ENCODE data around the gene TRIM25. TPM values are rescaled to one million over a fixed set of nuclear protein-coding genes. Genes with fewer than 3 reads are reported as not detected.

TRIM25 gene
- total and polyA plus RNA-seq, 2 experiments from 2014 or later, result 11.4 to 24.6 TPM

DNA sequence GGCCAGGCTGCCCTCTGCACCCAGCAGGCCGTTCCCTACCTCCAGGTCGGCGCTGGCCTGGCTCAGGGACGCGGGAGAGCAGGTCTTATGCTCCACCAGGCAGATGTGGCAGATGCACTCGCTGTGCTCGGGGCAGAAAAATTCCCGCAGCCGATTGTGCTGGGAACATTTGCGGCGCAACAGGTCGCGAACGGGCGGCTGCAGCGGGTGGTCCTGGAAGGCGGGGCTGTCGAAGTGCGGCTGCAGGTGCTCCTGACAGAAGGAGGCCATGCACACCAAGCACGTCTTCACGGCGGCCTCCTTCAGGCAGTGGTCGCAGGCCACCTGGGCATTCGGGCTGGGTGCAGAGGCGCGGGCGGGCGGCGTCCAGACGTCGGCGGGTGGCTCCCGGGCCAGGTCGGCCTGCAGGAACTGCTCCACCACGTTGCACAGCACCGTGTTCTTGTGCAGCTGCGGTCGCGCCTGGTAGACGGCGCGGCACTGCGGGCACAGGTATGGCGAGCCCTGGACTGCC is 439 bp downstream of the TRIM25 start:
- Histone ChIP-seq H3K27ac (peak overlapping the region; percentile 94), H3K79me2 (peaks cover 46% of the 10 kb centered on the region)

DNA sequence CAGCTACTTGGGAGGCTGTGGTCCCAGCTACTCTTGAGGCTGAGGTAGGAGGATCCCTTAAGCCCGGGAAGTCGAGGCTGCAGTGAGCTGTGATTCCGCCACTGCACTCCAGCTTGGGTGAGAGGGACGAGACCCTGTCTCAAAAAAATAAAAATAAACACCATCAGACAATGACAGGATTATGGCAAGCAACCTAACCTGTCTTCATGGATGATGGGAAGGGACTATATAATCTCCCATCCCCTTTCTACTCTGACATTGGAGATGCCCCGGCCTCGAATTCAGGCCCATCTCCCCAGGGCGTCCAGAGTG is 893 bp downstream of the TRIM25 start:
- no peaks in the 10 kb centered on the region for H3K36me3 ChIP-seq (replicated peaks; ENCODE audit: insufficient read depth, low read depth)
- H3K9me3 ChIP-seq (ENCODE audit: low read depth), result no peaks in the 10 kb centered on the region
- H3K27ac ChIP-seq, result no peak overlapping the region
- H4K20me1 ChIP-seq (ENCODE audit: insufficient read depth, poor library complexity, severe bottlenecking), result peaks cover 4% of the 10 kb centered on the region
- peaks cover 21% of the 10 kb centered on the region for H3K4me1 ChIP-seq (ENCODE audit: insufficient read depth)
- no peaks in the 10 kb centered on the region for H3K9me2 ChIP-seq (replicated peaks; ENCODE audit: insufficient read depth)
- no peak for TF ChIP-seq CTCF (IDR thresholded peaks at IDR 0.05; ENCODE audit: poor library complexity)
- TF ChIP-seq EZH2 (IDR thresholded peaks at IDR 0.05; ENCODE audit: borderline replicate concordance), result no peak
- no peak for TF ChIP-seq EZH2phosphoT487 (IDR thresholded peaks at IDR 0.05; ENCODE audit: low read depth, severe bottlenecking, unreplicated experiment)
- peak overlapping the region; percentile 94 for H3K4me2 ChIP-seq
- peak overlapping the region; percentile 81 for H2AFZ ChIP-seq
- WGBS (ENCODE audit: low lambda C conversion rate, missing lambda C conversion rate), result 83% methylated on average over 7 of the region's 7 CpGs
- peak overlapping the region; percentile 69 for H3K4me3 ChIP-seq
- no peak for DNase-seq (ENCODE audit: low spot score)
- peaks cover 46% of the 10 kb centered on the region for H3K79me2 ChIP-seq
- no peaks in the 10 kb centered on the region for H3K27me3 ChIP-seq

More for the DNA sequence above, 439 bp downstream of the TRIM25 start:
- H4K20me1 ChIP-seq (ENCODE audit: insufficient read depth, poor library complexity, severe bottlenecking), result peaks cover 4% of the 10 kb centered on the region
- 2% methylated on average over 44 of the region's 44 CpGs for WGBS (ENCODE audit: low lambda C conversion rate, missing lambda C conversion rate)
- H3K9me2 ChIP-seq (replicated peaks; ENCODE audit: insufficient read depth), result no peaks in the 10 kb centered on the region
- H3K27me3 ChIP-seq, result no peaks in the 10 kb centered on the region
- peak overlapping the region; percentile 69 for H3K4me3 ChIP-seq
- no peak for TF ChIP-seq EZH2phosphoT487 (IDR thresholded peaks at IDR 0.05; ENCODE audit: low read depth, severe bottlenecking, unreplicated experiment)
- no peak for TF ChIP-seq EZH2 (IDR thresholded peaks at IDR 0.05; ENCODE audit: borderline replicate concordance)
- TF ChIP-seq CTCF (IDR thresholded peaks at IDR 0.05; ENCODE audit: poor library complexity), result no peak
- peak; percentile 27 for DNase-seq (ENCODE audit: low spot score)
- H3K4me1 ChIP-seq (ENCODE audit: insufficient read depth), result peaks cover 21% of the 10 kb centered on the region
- peak overlapping the region; percentile 81 for H2AFZ ChIP-seq
- H3K4me2 ChIP-seq, result peak overlapping the region; percentile 94
- H3K9me3 ChIP-seq (ENCODE audit: low read depth), result no peaks in the 10 kb centered on the region
- no peaks in the 10 kb centered on the region for H3K36me3 ChIP-seq (replicated peaks; ENCODE audit: insufficient read depth, low read depth)

DNA sequence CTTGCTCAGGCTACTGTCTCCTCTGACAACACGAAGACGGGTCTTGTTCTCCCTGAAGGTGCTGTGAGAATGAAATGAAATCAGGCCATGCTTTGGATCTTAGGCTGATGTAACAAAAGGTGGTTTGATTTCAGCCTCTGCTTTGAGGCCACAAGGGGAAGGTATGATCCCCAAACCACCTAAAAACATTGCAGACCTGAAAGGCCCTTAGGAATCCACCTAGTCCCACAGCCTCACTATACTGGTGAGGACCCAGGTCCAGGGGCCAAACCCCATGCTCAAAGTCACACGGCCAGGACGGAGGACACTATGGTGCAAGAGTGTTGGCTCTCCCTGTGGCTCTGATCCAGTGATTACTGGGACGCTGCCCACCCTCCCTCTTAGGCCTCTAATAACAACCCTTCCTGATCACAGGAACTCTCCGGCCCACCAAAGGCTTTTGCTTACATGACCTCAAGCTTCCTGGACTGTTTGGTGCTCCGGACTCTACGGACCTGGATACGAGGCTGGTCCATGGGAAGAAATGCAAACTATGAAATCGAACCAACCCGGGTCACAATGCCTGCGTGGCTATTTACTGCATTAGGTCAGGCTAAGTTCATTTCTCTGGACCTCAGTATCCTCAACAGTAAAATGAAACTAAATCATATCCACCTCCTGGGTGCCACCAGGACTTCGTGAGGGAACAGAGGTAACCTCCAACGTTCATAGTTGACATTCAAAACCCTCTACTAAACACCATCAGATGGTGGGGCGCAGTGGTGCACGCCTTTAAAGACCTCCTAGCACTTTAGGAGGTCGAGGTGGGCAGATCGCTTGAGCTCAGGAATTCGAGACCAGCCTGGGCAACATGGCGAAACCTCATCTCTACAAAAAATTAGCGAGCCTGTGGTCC is 1.5 kb downstream of the TRIM25 start:
- Histone ChIP-seq H3K4me3 (peak overlapping the region; percentile 69), H3K27me3 (no peaks in the 10 kb centered on the region), H2AFZ (no peak overlapping the region), H3K9me2 (replicated peaks; ENCODE audit: insufficient read depth) (no peaks in the 10 kb centered on the region), H3K27ac (peak overlapping the region; percentile 24), H3K36me3 (replicated peaks; ENCODE audit: insufficient read depth, low read depth) (no peaks in the 10 kb centered on the region), H3K4me2 (peak overlapping the region; percentile 94), H3K79me2 (peaks cover 46% of the 10 kb centered on the region), H3K9me3 (ENCODE audit: low read depth) (no peaks in the 10 kb centered on the region), H3K4me1 (ENCODE audit: insufficient read depth) (peaks cover 21% of the 10 kb centered on the region), H4K20me1 (ENCODE audit: insufficient read depth, poor library complexity, severe bottlenecking) (peaks cover 4% of the 10 kb centered on the region)
- TF ChIP-seq EZH2phosphoT487 (IDR thresholded peaks at IDR 0.05; ENCODE audit: low read depth, severe bottlenecking, unreplicated experiment) (no peak), EZH2 (IDR thresholded peaks at IDR 0.05; ENCODE audit: borderline replicate concordance) (no peak), CTCF (IDR thresholded peaks at IDR 0.05; ENCODE audit: poor library complexity) (no peak)
- no peak for DNase-seq (ENCODE audit: low spot score)
- 88% methylated on average over 21 of the region's 21 CpGs for WGBS (ENCODE audit: low lambda C conversion rate, missing lambda C conversion rate)
